ENCODE measurements around the gene CCNB3.

Gene CCNB3

DNA sequence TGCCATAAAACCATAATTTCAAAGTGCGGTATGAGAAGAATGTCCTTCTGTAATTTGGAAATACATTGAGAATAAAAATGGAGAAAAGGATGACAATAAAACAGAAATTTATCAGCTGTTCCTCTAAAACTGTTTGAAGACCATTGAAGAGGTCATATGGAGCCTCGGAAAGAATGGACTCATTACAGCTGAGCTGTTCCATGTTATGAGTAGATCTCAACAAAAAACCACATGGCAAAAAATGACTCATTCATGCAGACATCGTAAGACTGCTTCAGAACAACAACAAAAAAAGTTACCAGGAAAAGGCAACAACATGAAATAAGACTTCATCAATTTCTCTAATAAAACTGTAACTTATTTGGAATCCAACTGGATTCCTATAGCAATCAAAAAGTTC is 43.4 kb upstream of the CCNB3 start:
- Histone ChIP-seq H3K9me3 (replicated peaks; ENCODE audit: insufficient read depth, low read length) (no peaks in the 10 kb centered on the region), H3K36me3 (replicated peaks; ENCODE audit: insufficient read depth, low read length) (no peaks in the 10 kb centered on the region), H3K27me3 (replicated peaks; ENCODE audit: insufficient read depth, low read length) (no peaks in the 10 kb centered on the region), H3F3A (ENCODE audit: insufficient read depth, low read length) (no peaks in the 10 kb centered on the region), H3K4me1 (ENCODE audit: low read length) (no peaks in the 10 kb centered on the region), H3K27ac (ENCODE audit: low read length) (no peak overlapping the region), H4K20me1 (ENCODE audit: insufficient read depth, low read length) (no peaks in the 10 kb centered on the region), H3K4me3 (ENCODE audit: low read length) (no peak overlapping the region), H3K9ac (ENCODE audit: low read length) (no peak overlapping the region), H3K79me2 (ENCODE audit: low read length) (no peaks in the 10 kb centered on the region), H2AFZ (ENCODE audit: low read length) (no peak overlapping the region), H3K9me2 (replicated peaks; ENCODE audit: insufficient read depth, low read length) (no peaks in the 10 kb centered on the region), H3K4me2 (ENCODE audit: low read depth, low read length) (no peak overlapping the region)
- DNase-seq = no peak
- TF ChIP-seq, protein P1, sequence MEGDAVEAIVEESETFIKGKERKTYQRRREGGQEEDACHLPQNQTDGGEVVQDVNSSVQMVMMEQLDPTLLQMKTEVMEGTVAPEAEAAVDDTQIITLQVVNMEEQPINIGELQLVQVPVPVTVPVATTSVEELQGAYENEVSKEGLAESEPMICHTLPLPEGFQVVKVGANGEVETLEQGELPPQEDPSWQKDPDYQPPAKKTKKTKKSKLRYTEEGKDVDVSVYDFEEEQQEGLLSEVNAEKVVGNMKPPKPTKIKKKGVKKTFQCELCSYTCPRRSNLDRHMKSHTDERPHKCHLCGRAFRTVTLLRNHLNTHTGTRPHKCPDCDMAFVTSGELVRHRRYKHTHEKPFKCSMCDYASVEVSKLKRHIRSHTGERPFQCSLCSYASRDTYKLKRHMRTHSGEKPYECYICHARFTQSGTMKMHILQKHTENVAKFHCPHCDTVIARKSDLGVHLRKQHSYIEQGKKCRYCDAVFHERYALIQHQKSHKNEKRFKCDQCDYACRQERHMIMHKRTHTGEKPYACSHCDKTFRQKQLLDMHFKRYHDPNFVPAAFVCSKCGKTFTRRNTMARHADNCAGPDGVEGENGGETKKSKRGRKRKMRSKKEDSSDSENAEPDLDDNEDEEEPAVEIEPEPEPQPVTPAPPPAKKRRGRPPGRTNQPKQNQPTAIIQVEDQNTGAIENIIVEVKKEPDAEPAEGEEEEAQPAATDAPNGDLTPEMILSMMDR (IDR thresholded peaks at IDR 0.05; ENCODE audit: low read length) = no peak
- no peak for TF ChIP-seq EZH2 (optimal IDR thresholded peaks at IDR 0.05; ENCODE audit: low read depth, low read length)
- no peak for TF ChIP-seq EZH2phosphoT487 (IDR thresholded peaks at IDR 0.05; ENCODE audit: low read length)

DNA sequence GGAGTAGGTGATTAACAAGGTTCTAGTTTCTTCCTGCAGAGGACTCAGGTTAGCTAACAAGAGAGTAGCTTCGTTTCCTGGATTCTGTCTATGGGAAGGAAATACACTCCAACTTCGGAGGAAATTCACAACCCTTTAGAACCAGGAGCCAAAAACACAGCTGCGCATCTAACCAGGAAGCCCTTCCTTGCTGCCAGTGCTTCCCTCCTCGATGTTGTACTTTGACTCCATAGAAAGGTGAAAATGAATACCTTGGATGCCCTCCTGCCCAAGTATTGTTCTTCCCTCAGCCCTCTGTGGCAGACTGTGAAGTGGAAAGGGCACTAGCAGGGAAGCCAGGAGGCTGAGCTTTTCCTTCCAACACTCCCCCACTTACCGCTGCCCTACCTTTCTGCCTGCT is 38.8 kb upstream of the CCNB3 start:
- H3K9me3 ChIP-seq (replicated peaks; ENCODE audit: insufficient read depth, low read length) = no peaks in the 10 kb centered on the region
- no peaks in the 10 kb centered on the region for H3K79me2 ChIP-seq (ENCODE audit: low read length)
- H3K4me3 ChIP-seq (ENCODE audit: low read length) = no peak overlapping the region
- TF ChIP-seq, protein P1 (IDR thresholded peaks at IDR 0.05; ENCODE audit: low read length) = no peak
- no peak for TF ChIP-seq EZH2phosphoT487 (IDR thresholded peaks at IDR 0.05; ENCODE audit: low read length)
- no peak overlapping the region for H3K27ac ChIP-seq (ENCODE audit: low read length)
- no peak overlapping the region for H2AFZ ChIP-seq (ENCODE audit: low read length)
- no peaks in the 10 kb centered on the region for H4K20me1 ChIP-seq (ENCODE audit: insufficient read depth, low read length)
- no peaks in the 10 kb centered on the region for H3K36me3 ChIP-seq (replicated peaks; ENCODE audit: insufficient read depth, low read length)
- DNase-seq = no peak
- H3K27me3 ChIP-seq (replicated peaks; ENCODE audit: insufficient read depth, low read length) = no peaks in the 10 kb centered on the region
- H3F3A ChIP-seq (ENCODE audit: insufficient read depth, low read length) = no peaks in the 10 kb centered on the region
- no peak overlapping the region for H3K9ac ChIP-seq (ENCODE audit: low read length)
- H3K4me2 ChIP-seq (ENCODE audit: low read depth, low read length) = no peak overlapping the region
- no peaks in the 10 kb centered on the region for H3K9me2 ChIP-seq (replicated peaks; ENCODE audit: insufficient read depth, low read length)
- no peaks in the 10 kb centered on the region for H3K4me1 ChIP-seq (ENCODE audit: low read length)

DNA sequence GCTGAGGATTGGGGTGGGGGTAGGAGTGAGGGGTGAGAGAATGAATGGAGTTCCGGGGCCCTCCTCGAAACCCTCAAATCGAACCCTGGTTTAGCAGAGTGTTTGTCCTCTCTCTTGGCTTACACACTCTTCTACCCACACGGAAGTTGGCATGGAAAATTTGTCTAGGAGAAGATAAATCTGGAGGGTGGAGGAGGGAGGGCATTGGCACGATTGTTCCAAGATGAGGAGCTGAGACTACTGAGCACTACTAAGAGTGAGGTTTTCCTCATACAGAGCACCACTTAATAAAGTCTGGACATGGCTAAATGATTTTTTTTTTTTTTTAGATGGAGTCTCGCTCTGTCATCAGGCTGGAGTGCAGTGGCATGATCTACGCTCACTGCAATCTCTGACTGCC is 37.2 kb upstream of the CCNB3 start:
- Histone ChIP-seq H3F3A (ENCODE audit: insufficient read depth, low read length) (no peaks in the 10 kb centered on the region), H3K27ac (ENCODE audit: low read length) (no peak overlapping the region), H2AFZ (ENCODE audit: low read length) (no peak overlapping the region), H3K27me3 (replicated peaks; ENCODE audit: insufficient read depth, low read length) (no peaks in the 10 kb centered on the region), H3K9me2 (replicated peaks; ENCODE audit: insufficient read depth, low read length) (no peaks in the 10 kb centered on the region), H3K9me3 (replicated peaks; ENCODE audit: insufficient read depth, low read length) (no peaks in the 10 kb centered on the region), H3K36me3 (replicated peaks; ENCODE audit: insufficient read depth, low read length) (no peaks in the 10 kb centered on the region), H3K4me1 (ENCODE audit: low read length) (no peaks in the 10 kb centered on the region), H3K79me2 (ENCODE audit: low read length) (no peaks in the 10 kb centered on the region), H3K4me2 (ENCODE audit: low read depth, low read length) (no peak overlapping the region), H3K9ac (ENCODE audit: low read length) (no peak overlapping the region), H3K4me3 (ENCODE audit: low read length) (no peak overlapping the region), H4K20me1 (ENCODE audit: insufficient read depth, low read length) (no peaks in the 10 kb centered on the region)
- DNase-seq = no peak
- TF ChIP-seq, protein P1 (IDR thresholded peaks at IDR 0.05; ENCODE audit: low read length) = no peak
- TF ChIP-seq EZH2 (optimal IDR thresholded peaks at IDR 0.05; ENCODE audit: low read depth, low read length) = no peak
- TF ChIP-seq EZH2phosphoT487 (IDR thresholded peaks at IDR 0.05; ENCODE audit: low read length) = no peak

Data from MM.1S (cell line).